Muscle of arm (tissue), 14 donors: ENCODE measurements around the gene TMEM18. TPM values are rescaled to one million over a fixed set of nuclear protein-coding genes. Genes with fewer than 3 reads are reported as not detected.
A peak's percentile ranks its signal among the peaks of the same experiment; 100 is the strongest.
"Not testable (repeated sequence)": the region's sequence is repeated elsewhere in the genome, so short reads cannot be mapped to it uniquely, and the experiment has no call there.

ENCODE experiments used
- DNase-seq: peaks from one replicate; pipeline ENCODE4 v3.0.0-alpha.2; 2013
- long read RNA-seq, 11 donors: transcript quantifications; one replicate each; lab custom pipeline, GENCODE V29; 2026
- polyA plus RNA-seq, 12 donors: library from polyadenylated mRNA; unstranded; fragments of 120-200 nt; gene quantifications; one replicate each; pipeline ENCODE4 v1.2.1, GENCODE V29; 2013; ENCODE audit not compliant: insufficient read length in 12 of 12

Gene TMEM18
- 100 to 1,000 TPM in 2 of 12 donors, 10 to 100 TPM in 10; 41.3 to 847 (median 47.4) TPM for polyA plus RNA-seq
- long read RNA-seq, donor 1, transcript TMEM18-201 (5 exons, 2,762 nt), result major isoform, 28 of 46 reads
- long read RNA-seq, donor 1, transcript TMEM18-207 (4 exons, 1,767 nt), result minor isoform, 7 of 46 reads
- long read RNA-seq, donor 1, partial matches to known transcripts, result 0 of 46 reads
- long read RNA-seq, donor 1, other reads (novel, unspliced or antisense), result 5 of 46 reads
- long read RNA-seq, donor 2, transcript TMEM18-201 (5 exons, 2,762 nt), result major isoform, 15 of 53 reads
- long read RNA-seq, donor 2, partial matches to known transcripts, result 29 of 53 reads
- long read RNA-seq, donor 2, other reads (novel, unspliced or antisense), result 0 of 53 reads
- long read RNA-seq, donor 3, transcript TMEM18-201 (5 exons, 2,762 nt), result major isoform, 13 of 17 reads
- long read RNA-seq, donor 3, partial matches to known transcripts, result 0 of 17 reads
- long read RNA-seq, donor 3, other reads (novel, unspliced or antisense), result 0 of 17 reads
- long read RNA-seq, donor 4, transcript TMEM18-207 (4 exons, 1,767 nt), result minor isoform, 5 of 23 reads
- long read RNA-seq, donor 4, transcript TMEM18-201 (5 exons, 2,762 nt), result major isoform, 16 of 23 reads
- long read RNA-seq, donor 4, partial matches to known transcripts, result 0 of 23 reads
- long read RNA-seq, donor 4, other reads (novel, unspliced or antisense), result 0 of 23 reads
- long read RNA-seq, donor 5, transcript TMEM18-201 (5 exons, 2,762 nt), result major isoform, 21 of 32 reads
- long read RNA-seq, donor 5, partial matches to known transcripts, result 0 of 32 reads
- long read RNA-seq, donor 5, other reads (novel, unspliced or antisense), result 0 of 32 reads
- long read RNA-seq, donor 6, transcript TMEM18-201 (5 exons, 2,762 nt), result major isoform, 13 of 16 reads
- long read RNA-seq, donor 6, partial matches to known transcripts, result 0 of 16 reads
- long read RNA-seq, donor 6, other reads (novel, unspliced or antisense), result 0 of 16 reads
- long read RNA-seq, donor 7, transcript TMEM18-201 (5 exons, 2,762 nt), result major isoform, 12 of 15 reads
- long read RNA-seq, donor 7, partial matches to known transcripts, result 0 of 15 reads
- long read RNA-seq, donor 7, other reads (novel, unspliced or antisense), result 0 of 15 reads
- long read RNA-seq, donor 8, transcript TMEM18-208 (2 exons, 1,706 nt), result minor isoform, 5 of 24 reads
- long read RNA-seq, donor 8, transcript TMEM18-201 (5 exons, 2,762 nt), result major isoform, 16 of 24 reads
- long read RNA-seq, donor 8, partial matches to known transcripts, result 0 of 24 reads
- long read RNA-seq, donor 8, other reads (novel, unspliced or antisense), result 0 of 24 reads
- long read RNA-seq, donor 9, transcript TMEM18-201 (5 exons, 2,762 nt), result major isoform, 7 of 10 reads
- long read RNA-seq, donor 9, partial matches to known transcripts, result 0 of 10 reads
- long read RNA-seq, donor 9, other reads (novel, unspliced or antisense), result 0 of 10 reads
- long read RNA-seq, donor 10, transcript TMEM18-201 (5 exons, 2,762 nt), result major isoform, 25 of 30 reads
- long read RNA-seq, donor 10, partial matches to known transcripts, result 0 of 30 reads
- long read RNA-seq, donor 10, other reads (novel, unspliced or antisense), result 0 of 30 reads
- long read RNA-seq, donor 11, transcript TMEM18-201 (5 exons, 2,762 nt), result major isoform, 17 of 20 reads
- long read RNA-seq, donor 11, partial matches to known transcripts, result 0 of 20 reads
- long read RNA-seq, donor 11, other reads (novel, unspliced or antisense), result 0 of 20 reads

- DNase-seq, result peak; percentile 99
Observed at GRCh38 chr2:677056-677958, at the start of gene TMEM18. Gene TMEM18 (minus strand): TSS chr2:677406. CDS start chr2:677345, 61 bp downstream.

GRCh38 chr2:726169-726568, 49.0 kb upstream of the TMEM18 start:
- no peak for DNase-seq

DNA sequence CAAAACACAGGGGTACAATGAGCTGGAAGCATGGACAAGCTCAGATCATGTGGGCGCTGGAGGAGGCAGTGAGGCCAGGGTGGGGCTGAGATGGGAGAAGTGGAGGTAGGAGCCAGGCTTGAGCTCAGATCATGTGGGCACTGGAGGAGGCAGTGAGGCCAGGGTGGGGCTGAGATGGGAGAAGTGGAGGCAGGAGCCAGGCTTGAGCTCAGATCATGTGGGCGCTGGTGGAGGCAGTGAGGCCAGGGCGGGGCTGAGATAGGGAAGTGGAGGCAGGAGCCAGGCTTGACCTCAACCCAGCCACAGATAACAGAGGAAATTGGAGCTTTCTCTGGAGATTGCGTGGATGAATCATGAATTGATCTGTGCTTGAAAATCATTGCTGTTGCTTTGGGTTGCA, 48.3 kb upstream of the TMEM18 start:
- no peak for DNase-seq

DNA sequence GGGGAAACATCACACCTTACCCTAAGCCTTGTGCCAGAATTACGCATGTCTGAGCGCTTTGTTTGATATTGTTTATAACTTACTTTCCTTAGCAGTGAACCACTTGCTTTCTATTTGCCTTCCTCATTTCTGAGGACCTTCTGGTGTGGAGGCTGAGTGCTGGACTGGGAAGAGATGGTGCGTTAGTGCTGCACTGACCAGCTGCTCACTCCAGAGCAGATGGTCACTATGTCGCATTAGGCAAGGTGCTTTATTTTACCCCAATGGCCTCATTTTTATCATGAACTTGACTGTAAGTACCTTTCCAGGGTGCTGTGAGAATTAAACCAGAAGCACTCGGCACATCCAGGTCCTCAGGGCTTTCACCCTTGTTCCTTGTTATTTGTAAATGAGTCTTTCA, 46.6 kb upstream of the TMEM18 start:
- DNase-seq, result no peak

DNA sequence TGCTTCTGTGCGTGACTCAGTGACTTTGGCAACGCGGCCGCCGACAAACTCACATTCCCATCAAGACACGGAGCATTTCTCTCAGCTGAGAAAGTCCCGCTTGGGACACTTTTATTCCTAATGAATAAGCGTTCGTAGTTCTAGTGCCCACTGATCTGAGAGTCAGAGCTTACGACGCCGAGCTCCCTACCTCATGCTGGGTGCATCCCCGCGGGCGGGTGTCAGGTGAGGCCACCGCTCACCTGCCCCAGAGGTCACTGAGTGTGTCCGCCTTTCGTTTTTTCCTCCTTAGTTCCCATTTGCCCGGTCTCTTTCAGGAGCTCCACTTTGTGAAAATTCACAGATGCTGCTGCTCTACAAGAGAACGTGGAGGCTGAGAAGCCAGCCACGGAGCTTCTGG, 43.6 kb upstream of the TMEM18 start:
- no peak for DNase-seq

GRCh38 chr2:719734-720133, 42.5 kb upstream of the TMEM18 start:
- no peak for DNase-seq

DNA sequence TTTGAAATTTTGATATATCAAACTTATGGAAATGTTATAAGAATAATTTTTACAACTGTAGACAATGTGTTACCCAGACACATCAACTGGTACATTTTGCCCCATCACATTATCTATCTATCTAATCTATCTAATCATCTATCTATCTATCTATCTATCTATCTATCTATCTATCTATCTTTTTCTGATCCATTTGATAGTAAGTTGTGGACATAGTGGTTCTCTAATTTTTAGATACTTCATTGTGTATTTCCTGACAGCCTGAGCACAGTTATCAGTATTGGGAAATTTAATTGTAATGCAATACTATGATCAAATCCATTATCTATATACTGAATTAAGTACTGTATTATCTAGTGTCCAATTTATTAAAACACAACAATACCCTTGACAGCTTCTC, 42.0 kb upstream of the TMEM18 start:
- DNase-seq, result no peak

- no peak for DNase-seq
Observed at GRCh38 chr2:717661-718060, 40.5 kb upstream of the TMEM18 start.

DNA sequence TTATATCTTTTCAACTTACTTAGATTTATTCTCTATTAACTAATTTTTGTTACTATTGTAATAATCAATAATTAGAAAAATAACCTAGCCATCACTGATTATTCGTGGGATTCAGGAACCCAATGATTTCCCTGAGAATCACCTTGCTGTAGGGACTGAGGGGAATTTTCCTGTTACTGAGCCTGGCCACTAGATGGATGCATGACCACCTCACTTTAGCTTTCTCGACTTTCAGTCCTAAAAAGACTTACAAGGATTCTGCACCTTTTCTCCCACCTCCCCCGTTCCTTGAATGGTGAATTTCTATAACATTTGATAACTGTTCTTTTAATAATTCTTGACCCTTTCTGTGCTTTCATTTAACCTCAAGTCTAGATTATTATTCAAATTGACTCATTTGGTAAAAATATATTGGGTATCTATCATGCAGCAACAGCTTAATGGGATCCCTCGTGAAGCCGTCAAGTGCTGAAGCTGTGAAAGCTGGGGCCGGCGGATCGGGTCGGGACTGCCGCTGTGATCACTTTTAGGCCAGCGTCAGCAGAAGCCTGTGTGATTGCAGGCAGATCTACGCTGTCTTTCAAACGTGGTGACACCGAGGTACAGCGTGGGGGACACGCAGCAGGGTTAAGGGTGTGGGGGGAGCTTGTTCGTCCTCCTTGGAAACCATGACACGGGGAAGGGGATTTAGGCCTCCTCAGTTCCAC, 38.8 kb upstream of the TMEM18 start:
- no peak for DNase-seq

DNA sequence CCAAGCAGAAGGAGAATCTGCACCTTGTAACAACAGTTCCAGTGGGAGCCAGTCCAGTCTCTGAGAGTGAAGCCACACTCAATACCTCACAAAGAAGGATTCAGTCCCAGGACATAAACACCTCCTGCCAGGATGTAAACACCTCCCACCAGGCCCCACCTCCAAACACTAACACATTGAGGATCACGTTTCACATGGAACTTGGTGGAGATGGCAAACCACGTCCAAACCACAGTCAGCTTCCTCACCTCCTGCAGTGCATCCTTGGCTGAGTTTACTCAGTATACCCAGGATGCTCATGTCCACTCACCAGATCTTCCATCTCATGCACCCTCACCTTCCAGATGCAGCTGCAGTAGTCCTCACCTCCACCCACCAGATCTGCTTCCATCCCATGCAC, 37.8 kb upstream of the TMEM18 start:
- no peak for DNase-seq

- peak; percentile 31 for DNase-seq
Observed at GRCh38 chr2:714005-714741, 37.0 kb upstream of the TMEM18 start.

DNA sequence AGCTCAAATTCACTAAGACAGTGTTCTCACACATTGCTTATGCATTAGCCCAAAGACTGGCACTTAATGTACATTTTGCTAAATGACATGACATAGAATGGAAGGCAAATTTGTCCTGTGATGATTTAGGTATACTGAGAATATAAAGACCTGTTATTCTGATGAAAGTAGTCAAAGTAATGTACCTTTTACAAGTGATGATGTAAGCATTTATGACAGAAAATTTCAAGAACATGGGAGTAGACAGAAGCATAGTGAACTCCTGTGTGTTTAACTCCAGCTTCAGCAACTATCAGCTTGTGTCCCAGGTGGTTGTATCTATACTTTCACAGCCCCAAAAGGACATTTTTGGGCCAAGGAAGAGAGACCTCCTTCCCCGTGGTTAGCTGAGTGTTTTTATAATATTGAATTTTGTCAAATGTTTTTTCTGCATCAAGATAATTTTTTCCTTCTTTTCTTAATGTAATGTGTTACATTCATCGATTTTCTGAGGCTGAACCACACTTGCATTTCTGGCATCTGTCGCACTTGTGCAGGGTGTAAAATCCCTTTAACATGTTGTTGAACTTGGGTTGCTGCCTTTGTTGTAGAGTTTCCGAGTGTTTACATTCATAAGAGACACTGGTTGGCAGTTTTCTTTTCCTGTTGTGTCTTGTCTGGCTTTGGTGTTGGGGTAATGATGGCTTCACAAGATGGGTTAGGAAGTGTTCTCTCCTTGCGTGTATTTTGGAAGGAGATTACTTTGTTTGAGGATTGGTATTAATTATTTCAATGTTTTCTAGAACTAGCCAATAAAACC, 33.9 kb upstream of the TMEM18 start:
- DNase-seq, result no peak

GRCh38 chr2:709138-709765, 32.0 kb upstream of the TMEM18 start:
- peak; percentile 73 for DNase-seq

GRCh38 chr2:708667-709066, 31.5 kb upstream of the TMEM18 start:
- no peak for DNase-seq

DNA sequence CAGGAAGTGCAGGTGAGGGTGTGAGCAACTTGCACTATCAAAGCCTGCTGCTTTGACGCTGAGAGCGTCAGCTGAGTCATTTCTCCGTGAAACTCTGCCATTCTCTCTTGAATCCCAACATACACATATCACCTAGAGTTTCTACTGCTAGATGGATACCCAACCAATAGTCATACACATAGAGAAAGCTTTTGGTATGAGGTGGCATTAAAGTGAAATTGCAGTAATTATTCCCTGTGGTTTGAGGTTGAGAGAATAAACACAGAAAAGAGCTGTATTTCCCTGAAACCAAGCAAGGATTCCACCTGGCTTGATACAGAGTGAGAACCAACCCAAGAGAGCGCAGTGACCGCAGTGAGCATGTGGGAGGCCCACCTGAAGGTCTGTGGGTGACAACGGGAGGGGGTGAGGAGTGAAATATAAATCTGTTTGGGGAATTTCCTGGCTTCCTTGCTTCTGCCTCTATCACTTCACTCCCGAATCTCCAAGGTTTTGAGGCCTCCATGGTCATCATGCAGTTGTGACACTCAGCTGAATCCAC, 28.8 kb upstream of the TMEM18 start:
- DNase-seq, result no peak

- DNase-seq, result not testable (repeated sequence)
Observed at GRCh38 chr2:702765-703164, 25.6 kb upstream of the TMEM18 start.
